ENCODE measurements around the gene WWOX.

DNA sequence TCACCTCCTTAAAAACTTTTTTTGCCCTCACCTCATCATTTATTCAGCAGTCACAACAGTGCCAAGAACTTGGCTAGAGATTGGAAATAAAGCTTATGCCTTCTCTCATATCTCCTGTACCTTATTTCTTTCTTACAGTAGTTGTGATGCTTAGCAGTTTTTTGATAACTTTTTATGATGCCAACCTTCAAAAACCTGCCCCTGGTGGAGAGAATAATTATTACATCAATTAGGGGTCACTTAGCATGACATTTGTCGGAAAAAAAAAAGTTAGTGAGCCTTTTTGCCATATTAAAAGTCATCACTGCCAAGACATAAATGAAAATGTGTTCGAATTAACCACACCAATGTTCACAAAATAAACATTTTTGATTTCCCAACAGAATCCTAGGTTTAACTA is 296.6 kb downstream of the WWOX start:
- TF ChIP-seq CTCF (IDR thresholded peaks at IDR 0.05; ENCODE audit: poor library complexity, severe bottlenecking) = no peak
- no peak for TF ChIP-seq TAF1 (IDR thresholded peaks at IDR 0.05; ENCODE audit: low read depth)
- no peak for TF ChIP-seq EZH2 (IDR thresholded peaks at IDR 0.05; ENCODE audit: borderline replicate concordance, insufficient read depth, low read length, poor library complexity, severe bottlenecking)
- TF ChIP-seq POLR2AphosphoS5 (IDR thresholded peaks at IDR 0.05) = no peak

Measured in neural cell (in vitro differentiated cells).